PC-3 (cell line): ENCODE measurements around the gene CFL1.

ENCODE experiments used
- EZH2 ChIP-seq: fragments of 300-600 bp; sonication (generic); IDR thresholded peaks from one replicate; pipeline ENCODE4 v1.6.1; 2017; ENCODE audit warnings: antibody characterized with exemption, mild to moderate bottlenecking, low read length; ENCODE audit not compliant: unreplicated experiment
- TF ChIP-seq, protein P1 (sequence below): fragments of 300-600 bp; sonication (generic); conservative IDR thresholded peaks from 2 replicates; pipeline ENCODE4 v1.5.1; 2017; ENCODE audit warnings: antibody characterized with exemption, low read depth, mild to moderate bottlenecking, low read length

GRCh38 chr11:65844231-65844872 is 13.6 kb downstream of the CFL1 start:
- TF ChIP-seq, protein P1, sequence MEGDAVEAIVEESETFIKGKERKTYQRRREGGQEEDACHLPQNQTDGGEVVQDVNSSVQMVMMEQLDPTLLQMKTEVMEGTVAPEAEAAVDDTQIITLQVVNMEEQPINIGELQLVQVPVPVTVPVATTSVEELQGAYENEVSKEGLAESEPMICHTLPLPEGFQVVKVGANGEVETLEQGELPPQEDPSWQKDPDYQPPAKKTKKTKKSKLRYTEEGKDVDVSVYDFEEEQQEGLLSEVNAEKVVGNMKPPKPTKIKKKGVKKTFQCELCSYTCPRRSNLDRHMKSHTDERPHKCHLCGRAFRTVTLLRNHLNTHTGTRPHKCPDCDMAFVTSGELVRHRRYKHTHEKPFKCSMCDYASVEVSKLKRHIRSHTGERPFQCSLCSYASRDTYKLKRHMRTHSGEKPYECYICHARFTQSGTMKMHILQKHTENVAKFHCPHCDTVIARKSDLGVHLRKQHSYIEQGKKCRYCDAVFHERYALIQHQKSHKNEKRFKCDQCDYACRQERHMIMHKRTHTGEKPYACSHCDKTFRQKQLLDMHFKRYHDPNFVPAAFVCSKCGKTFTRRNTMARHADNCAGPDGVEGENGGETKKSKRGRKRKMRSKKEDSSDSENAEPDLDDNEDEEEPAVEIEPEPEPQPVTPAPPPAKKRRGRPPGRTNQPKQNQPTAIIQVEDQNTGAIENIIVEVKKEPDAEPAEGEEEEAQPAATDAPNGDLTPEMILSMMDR, result no peak
- no peak for TF ChIP-seq EZH2
